Measurements from ENCODE around the gene PHF1. TPM values are rescaled to one million over a fixed set of nuclear protein-coding genes. Genes with fewer than 3 reads are reported as not detected.
A peak's percentile ranks its signal among the peaks of the same experiment; 100 is the strongest.

Gene PHF1
- polyA plus RNA-seq, 6 donors from 2014 or later: 48.9 to 82.3 (median 55.5) TPM

DNA sequence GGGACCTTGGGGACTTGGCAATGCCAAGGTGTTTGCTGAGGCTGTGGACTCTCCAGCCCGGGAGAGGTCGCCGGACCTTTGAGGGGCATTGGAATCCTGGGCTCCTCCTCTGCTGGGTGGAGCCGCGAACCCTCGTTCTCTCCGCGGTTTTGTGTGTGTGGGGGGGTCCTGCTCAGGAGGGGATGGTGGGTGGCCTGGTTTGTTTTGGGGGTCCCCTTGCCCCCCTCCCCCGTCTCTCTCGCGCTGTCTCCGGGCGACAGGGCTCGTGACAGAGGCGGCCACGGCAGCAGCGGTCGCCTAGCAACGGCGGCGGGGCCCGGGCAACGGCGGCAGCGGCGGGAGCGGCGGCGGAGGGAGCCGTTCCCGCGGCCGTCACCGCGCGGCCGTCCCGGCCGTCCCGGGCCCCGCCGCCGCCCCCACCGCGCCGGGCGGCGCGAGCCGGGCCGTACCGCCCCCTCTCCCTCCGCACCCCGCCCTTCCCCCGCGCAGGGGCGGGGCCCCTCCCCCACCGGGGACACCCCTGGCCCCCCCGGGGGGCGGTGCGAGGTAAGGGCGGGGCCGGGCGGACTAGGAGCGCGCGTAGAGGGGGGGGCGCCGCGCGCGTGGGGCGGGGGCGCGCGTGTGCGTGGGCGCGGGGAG, 16.9 kb downstream of the PHF1 start:
- Mint-ChIP-seq H3K9me3 (peaks cover 0 to 1% (median 0%) of the 10 kb centered on the region in 7 donors), H3K27me3 (no peaks in the 10 kb centered on the region), H3K27ac (peak overlapping the region; percentile 97 to 99 (median 99)), H3K4me1 (peaks cover 83 to 87% (median 84%) of the 10 kb centered on the region in 3 donors), H3K4me3 (peak overlapping the region; percentile 90 to 99 (median 94)), H3K36me3 (no peaks in the 10 kb centered on the region)
- ATAC-seq (ENCODE audit: low read depth in 2 of 2): peak; percentile 14 to 17
- peak; percentile 74 for DNase-seq

DNA sequence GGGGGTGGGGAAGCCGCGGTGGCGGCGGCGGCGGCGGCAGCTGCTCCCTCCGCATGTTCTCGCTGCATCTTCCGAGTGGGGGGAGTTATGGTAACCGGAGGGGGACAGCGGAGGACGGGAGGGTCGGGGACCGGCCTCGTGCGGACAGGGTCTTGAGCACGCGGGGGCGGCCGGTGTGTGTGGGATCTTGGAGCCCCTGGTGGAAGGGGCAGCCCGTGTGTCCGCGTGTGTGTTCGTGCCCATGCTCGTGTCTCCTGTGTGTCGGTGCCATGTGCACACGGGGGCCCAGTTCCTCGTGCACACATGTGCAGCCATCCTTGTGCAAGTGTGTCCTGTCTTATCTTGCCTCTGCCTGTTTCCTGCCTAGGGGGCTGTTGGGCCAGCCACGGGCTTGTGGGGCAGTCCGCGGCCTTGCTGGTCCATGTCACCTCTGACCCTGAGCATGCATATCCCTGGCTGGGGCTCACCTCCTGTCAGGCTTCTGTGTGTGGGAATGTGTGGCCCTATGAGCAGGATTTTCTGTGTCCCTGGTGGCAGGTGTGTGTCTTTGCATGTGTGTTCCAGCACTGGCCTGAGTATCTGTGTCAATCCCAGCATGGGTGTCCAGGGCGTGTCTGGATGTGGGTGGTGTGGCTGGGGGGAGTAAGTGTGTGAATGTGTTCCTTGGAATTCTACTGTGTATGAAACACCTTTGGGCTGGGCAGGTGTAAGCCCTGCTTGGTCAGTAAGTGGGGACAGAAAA, 17.6 kb downstream of the PHF1 start:
- Mint-ChIP-seq H3K4me1 (peaks cover 87 to 94% (median 91%) of the 10 kb centered on the region in 3 donors), H3K4me3 (peak overlapping the region; percentile 85 to 97 (median 91)), H3K27me3 (no peaks in the 10 kb centered on the region), H3K27ac (peak overlapping the region; percentile 71 to 98 (median 92)), H3K9me3 (peaks cover 0 to 1% (median 0%) of the 10 kb centered on the region in 7 donors), H3K36me3 (no peaks in the 10 kb centered on the region)
- ATAC-seq (ENCODE audit: low read depth in 2 of 2) (peak; percentile 16 to 24), DNase-seq (peak; percentile 52)

DNA sequence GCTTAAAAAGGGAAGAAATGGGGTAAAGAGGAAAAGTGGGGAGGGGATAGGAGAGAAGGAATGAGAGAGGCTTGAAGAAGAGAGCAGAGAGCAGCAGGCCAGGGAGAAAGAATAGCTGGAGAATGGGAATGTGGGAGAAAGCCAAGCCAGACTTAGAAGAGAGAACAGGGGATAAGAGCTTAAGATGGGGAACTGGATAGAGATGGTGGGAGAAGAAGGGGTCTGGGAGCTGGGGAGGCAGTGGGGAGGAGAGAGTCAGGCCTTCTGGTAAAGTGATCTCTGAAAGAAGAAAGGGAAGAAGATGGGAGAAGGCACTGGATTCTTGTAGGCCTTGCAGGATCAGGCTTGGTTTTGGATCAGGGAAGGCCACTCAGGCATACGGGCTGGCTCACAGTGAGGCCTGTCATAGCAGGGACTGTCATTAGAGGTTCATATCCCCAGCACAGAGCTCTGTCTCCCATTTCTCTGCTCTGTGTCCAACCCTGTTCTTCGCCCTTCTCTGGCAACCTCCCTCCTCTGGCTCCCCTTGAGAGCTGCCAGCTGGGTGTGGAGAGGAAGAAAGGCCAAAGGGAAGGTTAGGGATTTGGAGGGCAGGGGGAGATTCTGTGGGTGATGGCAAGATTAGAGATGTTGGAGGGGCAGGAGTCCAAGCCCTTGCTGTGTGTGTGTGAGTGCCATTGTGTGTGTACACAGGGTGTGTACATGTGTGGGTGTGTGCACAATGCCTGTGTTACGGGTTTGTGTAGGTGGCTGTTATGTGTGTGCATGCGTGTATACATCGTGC, 18.3 kb downstream of the PHF1 start:
- peaks cover 0 to 1% (median 0%) of the 10 kb centered on the region in 7 donors for H3K9me3 Mint-ChIP-seq
- H3K4me3 Mint-ChIP-seq: peak overlapping the region; percentile 85 to 97 (median 91)
- no peaks in the 10 kb centered on the region for H3K36me3 Mint-ChIP-seq
- DNase-seq: no peak
- peaks cover 86 to 94% (median 93%) of the 10 kb centered on the region in 3 donors for H3K4me1 Mint-ChIP-seq
- peak overlapping the region; percentile 76 to 98 (median 92) for H3K27ac Mint-ChIP-seq
- ATAC-seq (ENCODE audit: low read depth in 2 of 2): no peak
- H3K27me3 Mint-ChIP-seq: no peaks in the 10 kb centered on the region

DNA sequence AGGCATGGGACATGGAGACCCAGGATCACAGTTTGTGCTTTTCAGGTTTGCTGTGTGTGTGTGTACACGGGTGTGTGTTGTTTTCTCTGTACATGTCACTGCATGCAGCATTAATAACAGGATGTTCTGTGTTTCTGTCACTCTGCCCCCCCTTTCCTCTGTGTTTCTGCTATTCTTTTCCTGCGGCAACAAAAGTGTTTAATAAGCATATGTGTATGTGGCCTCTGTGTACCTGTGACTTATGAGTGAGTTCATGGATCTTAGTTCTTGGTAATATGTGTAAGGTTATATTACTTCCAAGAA, 18.9 kb downstream of the PHF1 start:
- peak overlapping the region; percentile 48 to 97 (median 90) for H3K4me3 Mint-ChIP-seq
- peaks cover 81 to 91% (median 91%) of the 10 kb centered on the region in 3 donors for H3K4me1 Mint-ChIP-seq
- H3K27ac Mint-ChIP-seq: peak overlapping the region in 5 of 6 donors; percentile 73 to 98 (median 95)
- H3K9me3 Mint-ChIP-seq: peaks cover 0 to 1% (median 0%) of the 10 kb centered on the region in 7 donors
- H3K27me3 Mint-ChIP-seq: no peaks in the 10 kb centered on the region
- no peak for ATAC-seq (ENCODE audit: low read depth in 2 of 2)
- H3K36me3 Mint-ChIP-seq: no peaks in the 10 kb centered on the region
- DNase-seq: no peak

DNA sequence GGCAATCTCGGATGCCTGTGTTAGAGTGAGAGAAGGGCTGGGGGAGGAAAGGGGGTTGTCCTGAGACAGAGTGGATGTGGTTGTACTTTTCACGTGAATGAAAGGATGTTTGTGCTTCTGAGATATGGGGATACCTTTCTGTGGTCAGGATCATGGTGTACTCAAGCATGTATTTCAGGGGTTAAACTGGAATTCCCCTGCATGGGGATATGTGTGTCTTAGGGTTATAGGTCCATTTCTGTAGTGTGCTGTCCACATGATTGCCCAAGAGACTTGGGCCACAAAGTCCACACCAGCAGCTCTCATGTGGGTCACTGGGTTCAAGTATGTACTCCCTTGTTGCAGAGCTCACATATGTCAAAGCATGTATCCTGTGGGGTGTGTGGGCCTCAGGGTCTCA, 19.5 kb downstream of the PHF1 start:
- Mint-ChIP-seq H3K27me3 (no peaks in the 10 kb centered on the region), H3K36me3 (no peaks in the 10 kb centered on the region), H3K27ac (peak overlapping the region in 5 of 6 donors; percentile 87 to 98 (median 96)), H3K9me3 (peaks cover 0 to 1% (median 0%) of the 10 kb centered on the region in 7 donors), H3K4me3 (peak overlapping the region; percentile 48 to 97 (median 90)), H3K4me1 (peaks cover 78 to 89% (median 87%) of the 10 kb centered on the region in 3 donors)
- DNase-seq (no peak), ATAC-seq (ENCODE audit: low read depth in 2 of 2) (no peak)

DNA sequence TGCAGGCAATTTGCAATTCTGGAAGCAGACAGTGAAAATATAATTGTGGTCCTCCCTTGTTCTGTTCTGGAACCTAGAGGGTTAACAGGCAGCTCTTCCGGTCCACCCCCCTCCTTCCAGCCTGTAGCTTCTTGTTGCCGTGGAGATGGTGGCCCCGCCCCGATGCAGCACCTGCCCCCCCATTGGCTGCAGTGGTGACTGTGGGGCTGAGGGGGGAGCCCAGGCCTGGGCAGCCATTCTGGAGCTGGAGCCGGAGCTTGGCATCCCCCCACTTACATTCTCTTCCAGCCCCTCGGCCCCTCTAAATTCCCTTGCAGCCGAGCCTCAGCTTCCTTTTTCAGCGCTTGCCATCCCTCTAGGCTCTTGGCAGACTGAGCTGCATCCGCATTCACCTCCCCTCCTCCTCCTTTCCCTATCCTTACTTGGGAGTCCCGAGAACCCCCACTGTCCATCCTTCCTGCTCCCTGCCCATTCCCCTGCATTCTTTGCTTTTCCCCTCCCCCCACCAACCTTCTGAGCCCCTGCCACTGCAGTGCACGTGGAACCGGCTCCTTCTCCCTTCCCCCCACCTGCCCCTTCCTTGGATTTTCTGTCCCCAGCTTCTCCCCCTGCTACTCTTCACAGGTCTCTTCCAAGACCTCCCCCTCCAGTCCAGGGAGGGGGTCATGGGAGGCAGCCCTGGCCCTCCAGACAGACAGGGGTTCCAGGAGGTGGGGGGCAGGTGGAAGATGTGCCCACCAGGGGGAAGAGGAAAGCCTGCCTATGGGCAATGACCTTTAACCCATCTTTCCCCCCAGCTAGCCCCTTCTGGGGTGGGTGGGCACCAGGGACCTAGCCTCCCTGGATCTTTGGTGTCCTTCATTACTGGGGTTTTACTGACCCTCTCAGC, 20.4 kb downstream of the PHF1 start:
- ATAC-seq (ENCODE audit: low read depth in 2 of 2) (peak; percentile 58 to 60), DNase-seq (peak; percentile 81)
- H3K27me3 Mint-ChIP-seq: no peaks in the 10 kb centered on the region
- no peaks in the 10 kb centered on the region for H3K36me3 Mint-ChIP-seq
- peaks cover 0 to 1% (median 0%) of the 10 kb centered on the region in 7 donors for H3K9me3 Mint-ChIP-seq
- H3K27ac Mint-ChIP-seq: peak overlapping the region; percentile 56 to 98 (median 96)
- peaks cover 75 to 84% (median 83%) of the 10 kb centered on the region in 3 donors for H3K4me1 Mint-ChIP-seq
- H3K4me3 Mint-ChIP-seq: peak overlapping the region; percentile 86 to 97 (median 90)

DNA sequence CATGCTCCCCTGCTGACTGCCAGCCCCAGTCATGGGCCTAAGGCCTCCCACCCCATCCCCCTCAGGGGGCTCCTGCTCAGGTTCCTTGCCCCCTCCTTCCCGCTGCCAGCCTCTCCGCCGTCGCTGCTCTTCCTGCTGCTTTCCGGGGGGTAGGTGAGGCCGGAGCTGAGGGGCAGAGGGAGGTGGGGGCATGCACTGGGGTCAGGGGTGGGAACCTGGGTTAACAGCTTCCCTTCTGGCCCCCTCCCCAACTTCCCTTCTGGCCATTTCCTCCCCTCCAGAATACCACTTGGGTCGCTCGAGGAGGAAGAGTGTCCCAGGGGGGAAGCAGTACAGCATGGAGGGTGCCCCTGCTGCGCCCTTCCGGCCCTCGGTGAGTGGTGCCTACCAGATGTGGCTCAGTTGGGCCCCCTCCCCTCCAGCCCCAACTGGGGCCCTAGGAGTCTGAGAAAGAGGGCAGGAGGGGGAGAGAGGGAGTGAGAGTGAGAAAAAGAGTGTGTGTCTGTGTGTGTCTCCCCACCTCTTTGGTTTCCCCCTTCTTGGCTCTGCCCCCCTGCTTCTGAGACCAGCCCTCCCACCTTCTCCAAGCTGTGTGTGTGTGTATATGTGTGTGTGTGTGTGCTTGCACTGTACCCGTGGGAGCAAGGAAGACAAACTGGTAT, 21.2 kb downstream of the PHF1 start:
- peaks cover 68 to 76% (median 76%) of the 10 kb centered on the region in 3 donors for H3K4me1 Mint-ChIP-seq
- H3K4me3 Mint-ChIP-seq: peak overlapping the region; percentile 68 to 97 (median 90)
- peaks cover 5% of the 10 kb centered on the region in 2 donors for H3K36me3 Mint-ChIP-seq
- peak overlapping the region; percentile 76 to 98 (median 95) for H3K27ac Mint-ChIP-seq
- ATAC-seq (ENCODE audit: low read depth in 2 of 2) (peak; percentile 44 to 45), DNase-seq (peak; percentile 63)
- no peaks in the 10 kb centered on the region for H3K27me3 Mint-ChIP-seq
- peaks cover 0 to 1% (median 0%) of the 10 kb centered on the region in 7 donors for H3K9me3 Mint-ChIP-seq

DNA sequence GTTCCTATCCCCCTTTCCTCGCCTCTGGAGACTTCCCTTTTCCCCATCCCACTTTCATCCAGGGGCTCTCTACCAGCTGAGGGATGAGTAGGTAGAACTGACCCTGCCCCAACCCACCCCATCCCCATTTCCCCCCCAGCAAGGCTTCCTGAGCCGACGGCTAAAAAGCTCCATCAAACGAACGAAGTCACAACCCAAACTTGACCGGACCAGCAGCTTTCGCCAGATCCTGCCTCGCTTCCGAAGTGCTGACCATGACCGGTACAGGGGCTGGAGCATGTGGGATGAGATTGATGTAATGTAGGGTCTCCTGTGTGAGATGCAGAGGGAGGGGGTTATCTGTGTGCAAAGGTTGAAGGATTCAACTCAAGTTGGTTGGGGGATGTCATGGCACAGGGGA, 21.7 kb downstream of the PHF1 start:
- peak overlapping the region; percentile 67 to 98 (median 96) for H3K27ac Mint-ChIP-seq
- peaks cover 63 to 71% (median 70%) of the 10 kb centered on the region in 3 donors for H3K4me1 Mint-ChIP-seq
- DNase-seq: no peak
- peaks cover 0 to 1% (median 0%) of the 10 kb centered on the region in 7 donors for H3K9me3 Mint-ChIP-seq
- no peak for ATAC-seq (ENCODE audit: low read depth in 2 of 2)
- H3K4me3 Mint-ChIP-seq: peak overlapping the region; percentile 68 to 97 (median 91)
- H3K27me3 Mint-ChIP-seq: no peaks in the 10 kb centered on the region
- peaks cover 10% of the 10 kb centered on the region in 2 donors for H3K36me3 Mint-ChIP-seq

DNA sequence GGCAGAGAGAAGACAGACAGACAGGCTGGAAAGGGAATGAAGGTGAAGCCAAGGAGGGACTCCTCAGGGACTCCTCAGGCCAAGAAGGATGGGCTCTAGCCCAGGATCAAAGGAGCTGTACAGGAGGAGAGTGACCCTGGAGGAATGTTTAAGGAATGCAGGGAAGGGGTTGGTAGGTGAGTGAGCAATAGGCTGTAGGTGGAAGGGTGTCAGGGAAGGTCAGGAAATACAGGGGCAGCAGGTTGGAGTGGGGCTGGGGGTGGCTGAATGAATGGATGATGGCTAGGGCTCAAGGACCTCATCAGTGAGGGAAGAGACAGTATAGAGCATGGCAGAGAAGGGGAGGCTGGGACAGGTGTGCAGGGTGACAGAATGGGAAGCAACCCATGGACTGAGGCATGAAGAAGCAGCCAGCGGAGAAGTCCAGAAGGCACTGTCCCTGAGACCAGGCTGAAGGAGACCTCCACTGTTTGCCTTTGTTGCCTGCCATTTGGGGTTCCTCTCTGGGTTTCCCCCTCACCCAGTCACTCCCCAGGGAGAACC, 22.3 kb downstream of the PHF1 start:
- DNase-seq (no peak), ATAC-seq (ENCODE audit: low read depth in 2 of 2) (no peak)
- Mint-ChIP-seq H3K36me3 (peaks cover 10 to 13% of the 10 kb centered on the region in 2 donors), H3K4me3 (peak overlapping the region; percentile 68 to 97 (median 91)), H3K9me3 (peaks cover 0 to 1% (median 0%) of the 10 kb centered on the region in 7 donors), H3K27ac (peak overlapping the region; percentile 67 to 98 (median 96)), H3K4me1 (peaks cover 63 to 70% (median 69%) of the 10 kb centered on the region in 3 donors), H3K27me3 (no peaks in the 10 kb centered on the region)

DNA sequence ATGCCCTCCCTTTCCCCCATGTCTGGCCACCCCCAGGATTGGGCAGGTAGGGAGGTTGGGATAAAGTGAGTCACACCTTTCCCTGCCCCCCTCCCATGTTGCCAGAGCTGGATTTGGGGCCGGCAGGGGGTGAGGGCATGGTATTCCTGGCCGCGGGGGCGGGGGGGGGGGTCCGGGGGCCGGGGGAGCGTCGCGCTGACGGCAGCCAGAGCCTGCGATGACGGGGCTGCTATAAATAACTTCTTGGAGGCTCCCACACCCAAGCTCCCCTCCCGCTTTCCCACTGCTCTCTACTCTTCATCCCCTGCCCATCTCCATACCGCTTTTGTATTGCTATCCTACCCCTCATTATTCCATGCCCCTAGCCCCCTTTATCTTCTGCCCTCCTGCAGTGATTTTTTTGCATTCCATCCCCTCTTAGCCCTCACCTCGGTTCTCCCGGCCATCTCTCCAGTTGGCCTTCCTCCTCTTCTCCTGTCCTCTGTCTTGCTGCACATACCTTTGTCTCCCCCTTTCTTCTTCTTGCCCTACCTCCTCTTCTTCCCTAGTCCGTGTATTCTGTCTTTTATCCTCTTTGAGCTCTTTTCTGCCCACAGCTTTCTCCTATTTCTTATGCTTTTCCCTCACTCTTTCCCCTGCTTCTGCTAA, 22.9 kb downstream of the PHF1 start:
- Mint-ChIP-seq H3K4me1 (peaks cover 59 to 64% (median 63%) of the 10 kb centered on the region in 3 donors), H3K27ac (peak overlapping the region in 5 of 6 donors; percentile 25 to 98 (median 78)), H3K4me3 (peak overlapping the region in 7 of 8 donors; percentile 51 to 97 (median 88)), H3K27me3 (no peaks in the 10 kb centered on the region), H3K9me3 (peaks cover 0 to 1% (median 0%) of the 10 kb centered on the region in 7 donors), H3K36me3 (peaks cover 10 to 13% of the 10 kb centered on the region in 2 donors)
- ATAC-seq (ENCODE audit: low read depth in 2 of 2): no peak
- DNase-seq: no peak

DNA sequence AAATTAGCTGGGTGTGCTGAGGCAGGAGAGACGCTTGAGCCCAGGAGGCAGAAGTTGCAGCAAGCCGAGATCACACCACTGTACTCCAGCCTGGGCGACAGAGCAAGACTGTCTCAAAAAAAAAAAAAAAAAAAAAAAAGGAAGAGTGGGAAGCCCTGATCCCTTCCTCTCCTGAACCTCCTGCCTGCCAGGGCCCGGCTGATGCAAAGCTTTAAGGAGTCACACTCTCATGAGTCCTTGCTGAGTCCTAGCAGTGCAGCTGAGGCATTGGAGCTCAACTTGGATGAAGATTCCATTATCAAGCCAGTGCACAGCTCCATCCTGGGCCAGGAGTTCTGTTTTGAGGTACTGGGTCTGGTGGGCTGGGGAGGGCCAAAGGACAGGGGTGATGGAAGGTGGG, 24.1 kb downstream of the PHF1 start:
- ATAC-seq (ENCODE audit: low read depth in 2 of 2): no peak
- DNase-seq: no peak
- peaks cover 14 to 25% of the 10 kb centered on the region in 2 donors for H3K36me3 Mint-ChIP-seq

More for the DNA sequence above, 24.1 kb downstream of the PHF1 start:
- Mint-ChIP-seq H3K4me3 (peak overlapping the region in 1 of 8 donors; percentile 56), H3K27ac (peak overlapping the region in 2 of 6 donors; percentile 11 to 61), H3K9me3 (peaks cover 0 to 1% (median 0%) of the 10 kb centered on the region in 7 donors), H3K27me3 (no peaks in the 10 kb centered on the region), H3K4me1 (peaks cover 50 to 56% (median 53%) of the 10 kb centered on the region in 3 donors)

Measured in naive B cell (primary cell).